H1 (cell line): Measurements from ENCODE around the gene EPHA5. TPM values are rescaled to one million over a fixed set of nuclear protein-coding genes. Genes with fewer than 3 reads are reported as not detected.

Source experiments
- CHD7 ChIP-seq: fragments of 300-600 bp; sonication (generic); IDR thresholded peaks from 2 replicates; pipeline ENCODE4 v1.7.1; 2012; ENCODE audit warnings: low read length, moderate library complexity, mild to moderate bottlenecking, inconsistent platforms; ENCODE audit not compliant: insufficient replicate concordance
- E2F6 ChIP-seq: IDR thresholded peaks from 2 replicates; pipeline ENCODE4 v1.6.1; 2012; ENCODE audit warnings: inconsistent platforms
- JUN ChIP-seq: IDR thresholded peaks from 2 replicates; pipeline ENCODE4 v1.6.1; 2011; ENCODE audit warnings: low read depth, mild to moderate bottlenecking, improper control_type of control experiment, low read length
- MAX ChIP-seq: IDR thresholded peaks from 2 replicates; pipeline ENCODE4 v1.6.1; 2012; ENCODE audit warnings: inconsistent platforms
- POLR2A ChIP-seq, 2 experiments: IDR thresholded peaks; 1 replicate in 1 of 2; 2 replicates in 1 of 2; pipeline ENCODE4 v1.6.1; 2011; ENCODE audit warnings: low read depth in 2 of 2, low read length in 2 of 2, mild to moderate bottlenecking in 2 of 2; ENCODE audit errors: control extremely low read depth in 1 of 2
- RNF2 ChIP-seq: fragments of 200-900, 300-1000 bp; sonication (generic); IDR thresholded peaks from 2 replicates; pipeline ENCODE4 v1.7.1; 2016; ENCODE audit warnings: borderline replicate concordance, low read depth, mild to moderate bottlenecking, antibody characterized with exemption, low read length; ENCODE audit not compliant: poor library complexity, severe bottlenecking; ENCODE audit errors: missing control alignments
- TAF7 ChIP-seq: optimal IDR thresholded peaks from 2 replicates; pipeline ENCODE3; 2011; ENCODE audit warnings: low read depth, mild to moderate bottlenecking, inconsistent platforms, low read length, moderate library complexity, borderline replicate concordance
- ZNF274 ChIP-seq: IDR thresholded peaks from 2 replicates; pipeline ENCODE4 v1.7.0; 2012; ENCODE audit warnings: low read length, borderline replicate concordance; ENCODE audit errors: extremely low read depth
- polyA plus RNA-seq, 7 experiments: library from polyadenylated mRNA; depleted of rRNA in 3 of 7; stranded (reverse) in 5 of 7; unstranded in 2 of 7; fragments of >200 nt in 5 of 7; fragments of 200-250 nt in 2 of 7; gene quantifications; 1 replicate in 5 of 7; 2 replicates in 1 of 7; 4 replicates in 1 of 7; pipeline versions ENCODE4 v1.2.1 to v1.2.3, GENCODE V29; 2011 to 2013; ENCODE audit warnings: missing spikeins in 2 of 7, mixed read lengths in 2 of 7
- total RNA-seq: library from RNA; stranded (reverse); fragmentation: NEBNext Ultra II Directional; extraction: Animal tissue kit (Norgen Biotek cat#: 25700); gene quantifications from 2 replicates; pipeline ENCODE4 v1.2.1, GENCODE V29; 2021

The EPHA5 gene
- total and polyA plus RNA-seq, 2 of the 8 experiments (the other 6 are each of a cell fraction or from before 2014, with no cell fraction given) = 0.03 to 0.11 TPM

- TF ChIP-seq CHD7 = no peak
- no peak for TF ChIP-seq JUN
- no peak for TF ChIP-seq MAX
- no peak for TF ChIP-seq TAF7
- TF ChIP-seq RNF2 = no peak
- TF ChIP-seq ZNF274 = no peak
- no peak for TF ChIP-seq POLR2A (IDR thresholded peaks at IDR 0.05; ENCODE audit: control extremely low read depth in 1 of 2, low read depth in 2 of 2, low read length in 2 of 2)
- no peak for TF ChIP-seq E2F6
These were observed 299.6 kb downstream of the EPHA5 start (continued) for GRCh38 chr4:65370709-65371108.
